HG02678 (cell line): Measurements from ENCODE around the gene IL24.

Experiments used
- ATAC-seq: cut with Tn5 transposase; IDR thresholded peaks from one replicate; pipeline ENCODE4 v1.9.1; 2021; ENCODE audit warnings: mild to moderate bottlenecking, moderate library complexity; ENCODE audit not compliant: unreplicated experiment

Gene IL24

GRCh38 chr1:206878456-206878855 is 18.8 kb upstream of the IL24 start:
- no peak for ATAC-seq

GRCh38 chr1:206880314-206880713 is 16.9 kb upstream of the IL24 start:
- no peak for ATAC-seq

GRCh38 chr1:206882555-206882954 is 14.7 kb upstream of the IL24 start:
- ATAC-seq, result no peak

GRCh38 chr1:206883160-206883559 is 14.1 kb upstream of the IL24 start:
- ATAC-seq, result no peak

- no peak for ATAC-seq
These were observed 13.4 kb upstream of the IL24 start for GRCh38 chr1:206883876-206884275.

GRCh38 chr1:206885341-206886060 is 11.7 kb upstream of the IL24 start:
- no peak for ATAC-seq

GRCh38 chr1:206886831-206887230 is 10.4 kb upstream of the IL24 start:
- ATAC-seq, result no peak

- no peak for ATAC-seq
These were observed 9.5 kb upstream of the IL24 start for GRCh38 chr1:206887701-206888100.

GRCh38 chr1:206890125-206891060 is 6.8 kb upstream of the IL24 start:
- no peak for ATAC-seq

GRCh38 chr1:206891412-206891811 is 5.8 kb upstream of the IL24 start:
- ATAC-seq, result no peak

- ATAC-seq, result no peak
These were observed 4.8 kb upstream of the IL24 start for GRCh38 chr1:206892351-206892984.

- ATAC-seq, result no peak
These were observed 3.9 kb upstream of the IL24 start for GRCh38 chr1:206893380-206893779.

GRCh38 chr1:206895325-206895724 is 1.9 kb upstream of the IL24 start:
- no peak for ATAC-seq

GRCh38 chr1:206895837-206896242 is 1.4 kb upstream of the IL24 start:
- ATAC-seq, result no peak

GRCh38 chr1:206896261-206896660 is 982 bp upstream of the IL24 start:
- no peak for ATAC-seq

GRCh38 chr1:206898089-206898914 is 1.1 kb downstream of the IL24 start:
- no peak for ATAC-seq

- no peak for ATAC-seq
These were observed 1.7 kb downstream of the IL24 start for GRCh38 chr1:206898915-206899431.

- no peak for ATAC-seq
These were observed 2.5 kb downstream of the IL24 start for GRCh38 chr1:206899717-206900116.

- no peak for ATAC-seq
These were observed 2.9 kb downstream of the IL24 start for GRCh38 chr1:206900149-206900548.

- ATAC-seq, result no peak
These were observed 4.7 kb downstream of the IL24 start for GRCh38 chr1:206901944-206902343.
